ENCODE data around the gene ZKSCAN4.

DNA sequence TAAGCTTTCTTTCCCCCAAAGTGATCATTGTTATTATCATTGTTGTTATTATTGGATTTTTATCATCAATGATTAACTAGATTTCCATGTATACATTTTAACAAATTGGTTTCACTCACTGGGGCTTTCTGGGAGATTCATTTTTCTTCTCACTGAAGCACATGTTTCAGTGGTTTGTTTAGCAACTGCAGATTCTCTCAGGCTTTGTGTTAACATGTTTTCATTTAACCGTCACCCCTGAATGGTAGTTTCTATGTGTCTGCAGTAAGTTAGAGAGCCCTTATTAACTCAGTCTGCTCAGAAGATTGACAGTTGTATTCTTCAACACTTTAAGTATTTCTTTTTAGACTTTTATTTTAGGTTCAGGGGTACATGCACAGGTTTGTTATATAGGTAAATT is 12.4 kb downstream of the ZKSCAN4 start:
- no peak for TF ChIP-seq CTCF (IDR thresholded peaks at IDR 0.05)
- no peak for TF ChIP-seq POLR2AphosphoS5 (IDR thresholded peaks at IDR 0.05)
- no peak for TF ChIP-seq POLR2A (IDR thresholded peaks at IDR 0.05)
